ENCODE results near the gene FUBP1. TPM values are rescaled to one million over a fixed set of nuclear protein-coding genes. Genes with fewer than 3 reads are reported as not detected.

The FUBP1 gene
- total RNA-seq, 1 experiment from 2014 or later = 271 TPM

DNA sequence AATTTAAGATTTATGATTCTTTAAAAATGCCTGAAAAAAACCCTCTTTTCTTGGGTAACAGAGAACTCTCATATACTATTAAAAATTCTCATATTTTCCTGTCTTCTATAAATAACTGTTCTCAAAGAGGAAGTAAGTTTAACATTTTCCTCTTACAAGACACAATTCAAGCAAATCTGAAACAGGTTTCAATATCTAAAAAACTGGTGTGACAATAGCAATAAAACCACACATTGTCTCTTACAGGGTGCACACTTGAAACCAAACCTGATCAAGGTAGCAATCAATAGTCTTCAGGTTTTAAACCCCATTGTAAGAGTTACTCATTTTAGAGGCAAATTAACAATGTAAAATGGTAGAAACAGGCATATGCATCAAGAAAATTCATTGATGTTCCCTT is 28.0 kb downstream of the FUBP1 start:
- Histone ChIP-seq H2BK20ac (ENCODE audit: low read depth, low read length, poor library complexity, severe bottlenecking) (no peak overlapping the region), H3K4me2 (ENCODE audit: insufficient read depth, insufficient read length, low read length) (no peak overlapping the region), H4K91ac (ENCODE audit: insufficient read length, low read depth, low read length) (no peak overlapping the region), H2AFZ (ENCODE audit: low read length) (no peak overlapping the region), H2BK15ac (ENCODE audit: low read depth, low read length) (no peak overlapping the region), H3K18ac (ENCODE audit: insufficient read length, low read depth, low read length) (no peak overlapping the region), H3K23ac (ENCODE audit: insufficient read length, low read depth, low read length) (no peak overlapping the region), H2BK5ac (ENCODE audit: insufficient read length, low read length) (no peak overlapping the region), H4K8ac (replicated peaks; ENCODE audit: insufficient read length, low read depth, low read length) (no peak overlapping the region), H2BK120ac (ENCODE audit: low read depth, low read length, poor library complexity, severe bottlenecking) (no peak overlapping the region), H2AK5ac (ENCODE audit: insufficient read length, low read length) (no peak overlapping the region), H3K4ac (ENCODE audit: low read depth, low read length) (no peak overlapping the region), H3K27ac (ENCODE audit: insufficient read length, low read depth, low read length) (no peak overlapping the region), H3T11ph (ENCODE audit: low read length) (no peak overlapping the region), H3K79me1 (ENCODE audit: insufficient read depth, low read depth, low read length, poor library complexity, severe bottlenecking) (no peaks in the 10 kb centered on the region), H3K9ac (ENCODE audit: extremely low read depth, insufficient read length, low read length) (no peak overlapping the region), H3K9me3 (ENCODE audit: control insufficient read depth, low read depth, low read length) (no peaks in the 10 kb centered on the region), H4K5ac (ENCODE audit: insufficient read length, low read depth, low read length) (no peak overlapping the region), H3K79me2 (ENCODE audit: insufficient read depth, low read length) (no peaks in the 10 kb centered on the region), H3K23me2 (ENCODE audit: insufficient read length, low read depth, low read length, poor library complexity, severe bottlenecking) (no peaks in the 10 kb centered on the region), H3K4me1 (ENCODE audit: insufficient read depth, low read length) (no peaks in the 10 kb centered on the region), H2BK12ac (ENCODE audit: insufficient read length, low read depth, low read length) (no peak overlapping the region), H3K56ac (ENCODE audit: insufficient read length, low read depth, low read length) (no peak overlapping the region), H3K27me3 (ENCODE audit: insufficient read depth, low read length) (no peaks in the 10 kb centered on the region), H3K14ac (ENCODE audit: insufficient read depth, low read length) (no peak overlapping the region), H4K20me1 (ENCODE audit: control insufficient read depth, insufficient read depth, insufficient read length) (no peaks in the 10 kb centered on the region)
- no peaks in the 10 kb centered on the region for H3K27me3 Mint-ChIP-seq (ENCODE audit: low read depth)
- no peak overlapping the region for H3K27ac Mint-ChIP-seq
- DNase-seq = no peak
- TF ChIP-seq, protein P1, sequence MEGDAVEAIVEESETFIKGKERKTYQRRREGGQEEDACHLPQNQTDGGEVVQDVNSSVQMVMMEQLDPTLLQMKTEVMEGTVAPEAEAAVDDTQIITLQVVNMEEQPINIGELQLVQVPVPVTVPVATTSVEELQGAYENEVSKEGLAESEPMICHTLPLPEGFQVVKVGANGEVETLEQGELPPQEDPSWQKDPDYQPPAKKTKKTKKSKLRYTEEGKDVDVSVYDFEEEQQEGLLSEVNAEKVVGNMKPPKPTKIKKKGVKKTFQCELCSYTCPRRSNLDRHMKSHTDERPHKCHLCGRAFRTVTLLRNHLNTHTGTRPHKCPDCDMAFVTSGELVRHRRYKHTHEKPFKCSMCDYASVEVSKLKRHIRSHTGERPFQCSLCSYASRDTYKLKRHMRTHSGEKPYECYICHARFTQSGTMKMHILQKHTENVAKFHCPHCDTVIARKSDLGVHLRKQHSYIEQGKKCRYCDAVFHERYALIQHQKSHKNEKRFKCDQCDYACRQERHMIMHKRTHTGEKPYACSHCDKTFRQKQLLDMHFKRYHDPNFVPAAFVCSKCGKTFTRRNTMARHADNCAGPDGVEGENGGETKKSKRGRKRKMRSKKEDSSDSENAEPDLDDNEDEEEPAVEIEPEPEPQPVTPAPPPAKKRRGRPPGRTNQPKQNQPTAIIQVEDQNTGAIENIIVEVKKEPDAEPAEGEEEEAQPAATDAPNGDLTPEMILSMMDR (conservative IDR thresholded peaks at IDR 0.05) = no peak
- no peak overlapping the region for H3K4me3 Mint-ChIP-seq
- H3K9me3 Mint-ChIP-seq = no peaks in the 10 kb centered on the region
- H3K4me1 Mint-ChIP-seq = no peaks in the 10 kb centered on the region
- peaks cover 38 to 86% (median 77%) of the 10 kb centered on the region in 3 experiments; a peak in 6 of 7 replicates for H3K36me3 Mint-ChIP-seq (ENCODE audit: insufficient read depth in 1 of 3, low read depth in 3 of 3)

All from H9 (cell line).